DMS 273 (cell line): ENCODE results near the gene PIAS1.

ENCODE experiments used
- DNase-seq: peaks from one replicate; lab custom pipeline; 2025; ENCODE audit not compliant: unreplicated experiment; lab: John Stamatoyannopoulos, UW

Gene PIAS1

GRCh38 chr15:68175526-68175925 is 121.4 kb downstream of the PIAS1 start:
- no peak for DNase-seq

GRCh38 chr15:68176601-68177000 is 122.5 kb downstream of the PIAS1 start:
- DNase-seq: no peak

GRCh38 chr15:68177742-68178141 is 123.6 kb downstream of the PIAS1 start:
- no peak for DNase-seq

- DNase-seq: no peak
Measured at GRCh38 chr15:68183616-68184315, 129.7 kb downstream of the PIAS1 start.

GRCh38 chr15:68184616-68185480 is 130.7 kb downstream of the PIAS1 start:
- DNase-seq: no peak

- peak; percentile 47 for DNase-seq
Measured at GRCh38 chr15:68186671-68187397, 132.7 kb downstream of the PIAS1 start.

- DNase-seq: peak; percentile 94
Measured at GRCh38 chr15:68187559-68187958, 133.4 kb downstream of the PIAS1 start.

GRCh38 chr15:68188647-68189046 is 134.5 kb downstream of the PIAS1 start:
- no peak for DNase-seq

GRCh38 chr15:68190048-68190447 is 135.9 kb downstream of the PIAS1 start:
- DNase-seq: no peak

GRCh38 chr15:68191555-68191954 is 137.4 kb downstream of the PIAS1 start:
- no peak for DNase-seq

- peak; percentile 42 for DNase-seq
Measured at GRCh38 chr15:68192117-68192516, 138.0 kb downstream of the PIAS1 start.

- DNase-seq: no peak
Measured at GRCh38 chr15:68192804-68193486, 138.8 kb downstream of the PIAS1 start.

GRCh38 chr15:68195336-68196112 is 141.4 kb downstream of the PIAS1 start:
- no peak for DNase-seq

- DNase-seq: peak; percentile 12
Measured at GRCh38 chr15:68196445-68197169, 142.5 kb downstream of the PIAS1 start.

GRCh38 chr15:68197170-68197492 is 143.0 kb downstream of the PIAS1 start:
- no peak for DNase-seq

GRCh38 chr15:68197661-68198437 is 143.7 kb downstream of the PIAS1 start:
- no peak for DNase-seq

- no peak for DNase-seq
Measured at GRCh38 chr15:68199340-68199739, 145.2 kb downstream of the PIAS1 start.

- no peak for DNase-seq
Measured at GRCh38 chr15:68200016-68200861, 146.1 kb downstream of the PIAS1 start.
